Caco-2 (cell line): ENCODE data around the gene CHI3L2. TPM values are rescaled to one million over a fixed set of nuclear protein-coding genes. Genes with fewer than 3 reads are reported as not detected.

Source experiments
- BruUV-seq: library from RNA; stranded (reverse); fragments of 400-500 nt; replicated peaks from 2 replicates; lab custom pipeline; 2021; lab: Mats Ljungman, UMichigan
- CTCF ChIA-PET: fragments of 300-600 bp; sonication (Branson Sonifier 250); formaldehyde crosslinking; loops from one replicate; lab custom pipeline; 2022; ENCODE audit warnings: antibody characterized with exemption; lab: Charles Lee
- POLR2A ChIA-PET: fragments of 300-600 bp; sonication (Branson Sonifier 250); formaldehyde crosslinking; loops from one replicate; lab custom pipeline; 2022; ENCODE audit warnings: antibody characterized with exemption; lab: Charles Lee
- DNase-seq, 2 experiments: peaks; one replicate each; pipeline versions ENCODE4 v3.0.0 to v3.0.0-alpha.2; 2020 to 2022
- H3K27me3 ChIP-seq: replicated peaks from 2 replicates; pipeline ENCODE4 v1.6.0; 2011; ENCODE audit warnings: low read length; ENCODE audit not compliant: control insufficient read depth, insufficient read depth
- H3K36me3 ChIP-seq: 2 replicates; pipeline ENCODE4 v1.5.1; 2011; ENCODE audit warnings: low read length; ENCODE audit not compliant: control insufficient read depth, insufficient read depth
- H3K4me1 ChIP-seq: fragments of 250-450 bp; sonication (Bioruptor Pico); 2 replicates; pipeline ENCODE4 v1.5.1; 2020; ENCODE audit warnings: mild to moderate bottlenecking
- H3K4me3 ChIP-seq: 2 replicates; pipeline ENCODE4 v1.5.1; 2011; ENCODE audit warnings: low read depth, mild to moderate bottlenecking, control low read depth, low read length
- H3K9me3 ChIP-seq: fragments of 250-450 bp; sonication (Bioruptor Pico); 2 replicates; pipeline ENCODE4 v1.5.1; 2020; ENCODE audit warnings: mild to moderate bottlenecking, moderate library complexity
- H3K27ac Mint-ChIP-seq: one replicate; pipeline ENCODE4 v1.8.0; 2022; ENCODE audit warnings: mixed read lengths; ENCODE audit not compliant: unreplicated experiment
- H3K27me3 Mint-ChIP-seq: one replicate; pipeline ENCODE4 v1.8.0; 2022; ENCODE audit warnings: mixed read lengths; ENCODE audit not compliant: insufficient read depth, unreplicated experiment
- H3K36me3 Mint-ChIP-seq: one replicate; pipeline ENCODE4 v1.8.0; 2022; ENCODE audit warnings: mild to moderate bottlenecking, mixed read lengths; ENCODE audit not compliant: insufficient read depth, unreplicated experiment
- H3K4me1 Mint-ChIP-seq: one replicate; pipeline ENCODE4 v1.8.0; 2022; ENCODE audit warnings: low read depth, mixed read lengths; ENCODE audit not compliant: unreplicated experiment
- H3K4me3 Mint-ChIP-seq: one replicate; pipeline ENCODE4 v1.8.0; 2022; ENCODE audit warnings: mild to moderate bottlenecking, moderate library complexity, mixed read lengths; ENCODE audit not compliant: unreplicated experiment
- H3K9me3 Mint-ChIP-seq: one replicate; pipeline ENCODE4 v1.8.0; 2022; ENCODE audit warnings: mixed read lengths; ENCODE audit not compliant: unreplicated experiment
- CTCF ChIP-seq, 2 experiments: fragments of 200-600 bp in 1 of 2; IDR thresholded peaks; 1 replicate in 1 of 2; 2 replicates in 1 of 2; pipeline versions ENCODE4 v1.5.1 to v1.8.0; 2011 to 2022; ENCODE audit warnings: antibody characterized with exemption in 1 of 2, control low read depth in 1 of 2, inconsistent platforms in 1 of 2, low read depth in 1 of 2, low read length in 1 of 2, mild to moderate bottlenecking in 1 of 2, moderate library complexity in 1 of 2; ENCODE audit not compliant: insufficient read depth in 1 of 2, severe bottlenecking in 1 of 2, unreplicated experiment in 1 of 2
- intact Hi-C: fragments of 100-400 bp; cut with micrococcal nuclease; formaldehyde crosslinking; loops from one replicate; pipeline ENCODE4 v1.10.0; 2022; ENCODE audit not compliant: unreplicated experiment
- total RNA-seq: library from RNA; stranded (reverse); gene quantifications from 2 replicates; pipeline ENCODE4 v1.2.3, GENCODE V29; 2022

CHI3L2 gene
- total RNA-seq, 1 experiment from 2014 or later = not detected

- no peak for DNase-seq
Observed at GRCh38 chr1:111249960-111250359, 22.4 kb downstream of the CHI3L2 start.

DNA sequence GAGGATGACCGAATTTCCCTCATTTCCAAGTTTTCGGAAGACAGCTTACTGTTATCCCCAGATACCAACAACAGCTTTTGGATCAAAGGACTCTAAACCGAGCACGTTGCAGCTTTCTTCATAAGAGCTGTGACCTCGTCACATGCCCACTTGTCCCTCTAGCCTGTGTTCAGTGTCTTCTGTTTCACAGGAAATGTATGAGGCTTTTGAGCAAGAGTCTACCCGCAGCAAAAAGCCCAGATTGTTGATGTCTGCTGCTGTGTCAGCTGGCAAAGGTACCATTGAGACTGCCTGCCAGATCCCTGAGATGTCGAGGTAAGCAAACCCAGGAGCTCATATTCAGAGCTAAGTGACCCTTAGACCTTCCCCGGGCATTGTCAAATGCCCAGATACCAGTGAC, 24.1 kb downstream of the CHI3L2 start:
- H3K27me3 ChIP-seq = no peaks in the 10 kb centered on the region
- BruUV-seq = no TSS peak
- CTCF ChIA-PET = no interaction called here

More at GRCh38 chr1:111249960-111250359, 22.4 kb downstream of the CHI3L2 start:
- ChIA-PET CTCF (no interaction called here), POLR2A (no interaction called here)
- no peaks in the 10 kb centered on the region for H3K4me1 Mint-ChIP-seq
- Histone ChIP-seq H3K4me1 (no peaks in the 10 kb centered on the region), H3K4me3 (no peak overlapping the region), H3K36me3 (no peaks in the 10 kb centered on the region), H3K9me3 (no peaks in the 10 kb centered on the region), H3K27me3 (no peaks in the 10 kb centered on the region)
- no peaks in the 10 kb centered on the region for H3K36me3 Mint-ChIP-seq
- H3K4me3 Mint-ChIP-seq = no peak overlapping the region
- intact Hi-C loops = no loop called here
- H3K9me3 Mint-ChIP-seq = no peaks in the 10 kb centered on the region
- no peaks in the 10 kb centered on the region for H3K27me3 Mint-ChIP-seq
- no TSS peak for BruUV-seq
- no peak for TF ChIP-seq CTCF (IDR thresholded peaks at IDR 0.05; ENCODE audit: insufficient read depth in 1 of 2, low read depth in 1 of 2, low read length in 1 of 2, severe bottlenecking in 1 of 2, unreplicated experiment in 1 of 2)
- no peak overlapping the region for H3K27ac Mint-ChIP-seq

DNA sequence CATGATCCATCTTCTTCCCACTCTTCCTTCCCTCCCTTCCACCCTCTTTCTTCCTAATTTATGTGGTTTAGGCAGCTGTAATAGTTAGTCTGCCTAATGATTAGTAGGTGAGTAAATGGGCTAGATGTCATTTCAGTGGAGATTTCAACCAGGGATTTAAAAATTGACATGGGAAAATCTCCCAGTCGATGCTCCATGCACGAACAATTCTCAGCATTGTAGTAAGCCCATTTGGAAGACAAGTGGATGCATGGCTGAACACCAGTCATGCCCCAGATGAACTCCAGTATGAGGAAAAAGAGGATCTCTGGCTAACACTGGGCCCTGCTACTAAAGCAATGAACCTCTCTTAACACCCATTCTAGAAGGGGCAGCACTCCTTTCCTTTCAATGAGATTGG, 25.3 kb downstream of the CHI3L2 start:
- ChIA-PET CTCF (no interaction called here), POLR2A (no interaction called here)
- no TSS peak for BruUV-seq
- no peak for DNase-seq
- Histone ChIP-seq H3K36me3 (no peaks in the 10 kb centered on the region), H3K4me3 (no peak overlapping the region), H3K9me3 (no peaks in the 10 kb centered on the region), H3K4me1 (no peaks in the 10 kb centered on the region), H3K27me3 (no peaks in the 10 kb centered on the region)
- no peak for TF ChIP-seq CTCF (IDR thresholded peaks at IDR 0.05; ENCODE audit: insufficient read depth in 1 of 2, low read depth in 1 of 2, low read length in 1 of 2, severe bottlenecking in 1 of 2, unreplicated experiment in 1 of 2)
- Mint-ChIP-seq H3K27me3 (no peaks in the 10 kb centered on the region), H3K9me3 (no peaks in the 10 kb centered on the region), H3K36me3 (no peaks in the 10 kb centered on the region), H3K27ac (no peak overlapping the region), H3K4me1 (no peaks in the 10 kb centered on the region), H3K4me3 (no peak overlapping the region)
- intact Hi-C loops = no loop called here

More for the DNA sequence above, 24.1 kb downstream of the CHI3L2 start:
- Histone ChIP-seq H3K4me1 (no peaks in the 10 kb centered on the region), H3K9me3 (no peaks in the 10 kb centered on the region), H3K4me3 (no peak overlapping the region), H3K36me3 (no peaks in the 10 kb centered on the region)
- no peak for TF ChIP-seq CTCF (IDR thresholded peaks at IDR 0.05; ENCODE audit: insufficient read depth in 1 of 2, low read depth in 1 of 2, low read length in 1 of 2, severe bottlenecking in 1 of 2, unreplicated experiment in 1 of 2)
- no peaks in the 10 kb centered on the region for H3K27me3 Mint-ChIP-seq
- H3K27ac Mint-ChIP-seq = no peak overlapping the region
- POLR2A ChIA-PET = no interaction called here
- H3K36me3 Mint-ChIP-seq = no peaks in the 10 kb centered on the region
- intact Hi-C loops = no loop called here
- no peaks in the 10 kb centered on the region for H3K4me1 Mint-ChIP-seq
- DNase-seq = no peak
- no peaks in the 10 kb centered on the region for H3K9me3 Mint-ChIP-seq
- no peak overlapping the region for H3K4me3 Mint-ChIP-seq
